Renal cortex interstitium (tissue), 11 donors: ENCODE data around the gene CDCA5. TPM values are rescaled to one million over a fixed set of nuclear protein-coding genes. Genes with fewer than 3 reads are reported as not detected.

ENCODE experiments used
- DNase-seq, 11 donors: peaks; one replicate each; pipeline ENCODE4 v3.0.0-alpha.2; 2013; ENCODE audit warnings: low read depth in 9 of 11, low spot score in 4 of 11; ENCODE audit errors: extremely low read depth in 1 of 11
- polyA plus RNA-seq, 3 donors: library from polyadenylated mRNA; unstranded; fragments of 120-200 nt; gene quantifications; one replicate each; pipeline ENCODE4 v1.2.1, GENCODE V29; 2013; ENCODE audit not compliant: insufficient read length in 3 of 3

The CDCA5 gene
- polyA plus RNA-seq, 3 donors = 16.3 to 24.5 (median 20.1) TPM

DNA sequence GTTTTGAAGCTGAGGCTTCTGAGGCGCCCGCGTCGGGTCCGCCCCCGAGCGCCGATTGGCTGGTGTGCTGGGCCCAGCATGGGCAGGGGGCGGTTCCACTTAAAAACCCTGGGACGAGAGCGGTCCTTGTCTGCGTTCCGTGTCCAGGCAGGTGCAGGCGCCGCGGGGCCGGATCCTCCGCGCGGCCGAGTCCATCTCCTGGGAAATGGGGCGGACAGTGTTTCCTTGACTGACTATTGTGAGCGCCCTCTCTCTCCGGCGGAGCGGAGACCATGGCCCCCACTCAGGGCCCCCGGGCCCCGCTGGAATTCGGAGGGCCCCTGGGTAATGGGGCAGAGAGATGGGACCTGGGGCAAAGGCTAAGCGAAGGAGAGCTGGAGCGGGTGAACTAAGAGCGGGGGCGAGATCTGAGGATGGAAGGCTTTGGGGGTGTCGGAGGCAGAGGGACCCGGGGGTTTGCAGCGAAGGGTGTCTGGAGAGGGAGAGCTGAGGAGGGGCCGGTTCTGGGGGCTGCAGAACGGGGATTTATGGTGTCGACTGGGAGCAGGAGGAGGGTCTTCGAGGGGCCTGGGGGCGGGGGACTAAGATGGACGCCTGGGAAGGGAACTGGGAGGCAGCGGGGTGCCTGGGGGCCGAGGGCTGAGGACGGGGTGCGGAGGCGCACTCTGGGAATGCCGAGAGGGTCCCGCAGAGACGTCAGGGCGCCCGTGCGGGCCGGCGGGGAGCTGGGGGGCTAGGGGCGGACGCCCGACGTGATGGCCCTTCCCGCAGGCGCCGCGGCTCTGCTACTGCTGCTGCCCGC is 28.1 kb upstream of the CDCA5 start, which contains the start of gene TM7SF2:
TM7SF2 (plus strand) TSS at position 129 of the 802 bp plus-strand sequence; CDS start at position 273, 144 bp downstream.
- peak; percentile 64 to 95 (median 88) for DNase-seq

DNA sequence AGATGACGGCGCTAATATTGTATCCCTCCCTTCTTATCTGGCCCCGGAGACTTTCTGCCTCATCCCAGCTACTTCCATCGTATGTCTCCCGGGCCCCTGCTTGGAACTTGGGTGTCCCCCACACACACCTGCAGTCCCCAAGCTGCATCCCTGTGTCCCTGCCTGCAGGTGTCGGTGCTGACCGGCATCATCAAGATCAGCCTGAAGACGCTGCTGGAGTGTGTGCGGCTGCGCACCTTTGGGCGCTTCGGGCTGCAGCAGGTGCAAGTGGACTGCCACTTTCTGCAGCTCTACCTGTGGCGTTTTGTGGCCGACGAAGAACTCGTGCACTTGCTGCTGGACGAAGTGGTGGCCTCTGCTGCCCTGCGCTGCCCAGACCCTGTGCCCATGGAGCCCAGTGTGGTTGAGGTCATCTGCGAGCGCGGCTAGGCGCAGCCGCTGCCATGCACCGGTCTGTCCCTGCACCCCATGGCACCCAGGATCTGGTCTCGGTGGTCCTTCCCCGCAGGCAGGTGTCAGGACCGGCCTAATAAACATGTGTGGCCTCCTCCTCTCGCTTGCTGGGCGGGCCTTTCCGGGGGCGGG is 27.4 kb upstream of the CDCA5 start:
- no peak for DNase-seq

DNA sequence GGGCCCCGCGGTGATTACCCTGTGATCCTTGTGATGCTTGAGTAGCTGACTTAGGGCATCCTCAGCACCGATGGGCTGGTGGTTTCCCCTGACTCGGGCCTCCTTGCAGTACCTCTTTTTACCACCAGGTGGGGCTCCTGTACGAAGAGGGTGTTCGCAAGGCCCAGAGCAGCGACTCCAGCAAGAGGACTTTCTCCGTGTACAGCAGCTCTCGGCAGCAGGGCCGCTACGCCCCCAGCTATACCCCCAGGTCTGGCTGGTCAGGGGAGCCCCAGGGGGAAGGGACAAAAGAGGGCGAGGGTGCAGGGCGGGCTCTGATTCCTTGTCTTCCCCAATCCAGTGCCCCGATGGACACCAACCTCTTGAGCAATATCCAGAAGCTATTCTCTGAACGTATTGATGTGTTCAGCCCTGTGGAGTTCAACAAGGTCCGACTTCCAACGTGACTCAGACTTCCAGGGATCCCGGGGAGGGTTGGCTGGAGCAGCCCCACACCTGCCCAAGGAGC is 26.6 kb upstream of the CDCA5 start:
- DNase-seq = peak in 8 of 11 donors; percentile 60 to 83 (median 69)

- no peak for DNase-seq
These were observed 25.7 kb upstream of the CDCA5 start for GRCh38 chr11:65109231-65110198.

DNA sequence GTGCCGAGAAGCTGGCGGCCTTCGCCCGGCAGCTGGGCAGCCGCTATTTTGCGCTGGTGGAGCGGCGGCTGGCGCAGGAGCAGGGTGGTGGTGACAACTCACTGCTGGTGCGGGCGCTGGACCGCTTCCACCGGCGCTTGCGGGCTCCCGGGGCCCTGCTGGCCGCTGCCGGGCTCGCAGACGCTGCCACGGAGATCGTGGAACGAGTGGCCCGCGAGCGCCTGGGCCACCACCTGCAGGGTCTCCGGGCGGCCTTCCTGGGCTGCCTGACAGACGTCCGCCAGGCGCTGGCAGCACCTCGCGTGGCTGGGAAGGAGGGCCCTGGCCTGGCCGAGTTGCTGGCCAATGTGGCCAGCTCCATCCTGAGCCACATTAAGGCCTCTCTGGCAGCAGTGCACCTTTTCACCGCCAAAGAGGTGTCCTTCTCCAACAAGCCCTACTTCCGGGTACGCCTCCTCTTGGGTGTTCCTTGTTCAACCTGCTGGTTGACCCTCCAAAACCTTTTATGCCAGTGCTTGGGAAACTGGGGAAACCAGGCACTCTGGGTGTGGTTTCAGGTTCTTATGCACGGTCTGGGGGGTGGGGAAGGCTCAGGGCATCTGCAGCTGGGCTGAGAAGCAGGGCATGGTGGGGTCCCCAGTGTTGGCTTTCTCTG is 24.8 kb upstream of the CDCA5 start:
- no peak for DNase-seq

DNA sequence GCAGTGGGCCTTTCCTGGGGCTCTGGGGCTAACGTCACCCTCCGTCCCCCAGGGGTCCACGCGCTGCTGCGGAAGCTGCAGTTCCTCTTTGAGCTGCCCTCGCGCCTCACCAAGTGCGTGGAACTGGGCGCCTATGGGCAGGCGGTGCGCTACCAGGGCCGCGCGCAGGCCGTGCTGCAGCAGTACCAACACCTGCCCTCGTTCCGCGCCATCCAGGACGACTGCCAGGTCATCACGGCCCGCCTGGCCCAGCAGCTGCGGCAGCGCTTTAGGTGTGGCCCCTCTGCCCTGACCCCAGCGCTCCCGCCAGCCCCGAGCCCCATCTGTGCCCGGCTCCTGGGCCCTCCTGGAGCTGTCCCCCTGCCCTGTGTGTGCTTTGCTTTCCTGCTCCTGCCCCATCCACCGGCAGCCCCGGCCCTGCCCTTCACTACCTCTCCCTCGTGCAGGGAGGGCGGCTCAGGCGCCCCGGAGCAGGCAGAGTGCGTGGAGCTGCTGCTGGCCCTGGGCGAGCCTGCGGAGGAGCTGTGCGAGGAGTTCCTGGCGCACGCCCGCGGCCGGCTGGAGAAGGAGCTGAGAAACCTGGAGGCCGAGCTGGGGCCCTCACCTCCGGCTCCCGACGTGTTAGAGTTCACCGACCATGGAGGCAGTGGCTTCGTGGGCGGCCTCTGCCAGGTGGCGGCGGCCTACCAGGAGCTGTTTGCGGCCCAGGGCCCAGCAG is 24.1 kb upstream of the CDCA5 start:
- no peak for DNase-seq

GRCh38 chr11:65107078-65107477 is 23.2 kb upstream of the CDCA5 start:
- DNase-seq = no peak

DNA sequence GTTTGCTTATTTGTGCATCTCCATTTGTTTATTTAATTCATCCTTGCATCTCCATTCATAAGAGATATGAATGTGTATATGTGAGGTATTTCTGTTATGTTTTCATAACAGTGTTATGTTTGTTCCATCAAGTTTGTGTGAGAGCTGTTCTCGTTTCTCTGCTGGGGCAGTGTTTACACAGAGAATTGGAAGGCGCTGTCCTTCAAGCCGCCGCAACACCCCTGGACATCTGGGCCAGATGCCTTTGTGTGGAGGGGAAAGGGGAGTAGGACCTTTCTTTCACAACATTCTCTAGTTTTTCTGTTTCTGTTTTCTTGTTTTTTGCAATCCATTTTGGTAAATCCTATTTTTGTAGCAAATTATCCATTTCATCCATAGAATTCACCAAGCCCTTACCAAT is 20.8 kb upstream of the CDCA5 start:
- no peak for DNase-seq

DNA sequence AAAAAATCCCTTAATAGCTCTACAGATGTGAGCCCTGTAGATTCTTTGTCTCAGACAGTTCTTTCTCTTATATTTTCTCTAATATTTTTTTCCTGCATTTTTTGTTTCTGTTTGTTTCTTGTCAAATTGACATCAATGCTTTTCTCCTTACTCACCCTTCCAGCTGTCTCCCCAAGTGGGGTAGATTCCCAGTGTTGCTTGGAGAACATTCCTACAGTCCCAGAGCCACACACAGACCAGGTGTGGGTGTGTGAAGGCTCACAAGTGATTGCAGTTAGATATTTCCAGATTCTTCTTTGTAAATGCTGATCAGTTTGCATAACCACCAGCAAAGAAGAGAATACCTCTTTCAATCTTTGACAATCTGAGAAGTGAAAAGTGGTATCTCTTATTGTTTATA is 19.6 kb upstream of the CDCA5 start:
- DNase-seq = no peak

GRCh38 chr11:65102142-65103095 is 18.6 kb upstream of the CDCA5 start:
- DNase-seq = no peak

DNA sequence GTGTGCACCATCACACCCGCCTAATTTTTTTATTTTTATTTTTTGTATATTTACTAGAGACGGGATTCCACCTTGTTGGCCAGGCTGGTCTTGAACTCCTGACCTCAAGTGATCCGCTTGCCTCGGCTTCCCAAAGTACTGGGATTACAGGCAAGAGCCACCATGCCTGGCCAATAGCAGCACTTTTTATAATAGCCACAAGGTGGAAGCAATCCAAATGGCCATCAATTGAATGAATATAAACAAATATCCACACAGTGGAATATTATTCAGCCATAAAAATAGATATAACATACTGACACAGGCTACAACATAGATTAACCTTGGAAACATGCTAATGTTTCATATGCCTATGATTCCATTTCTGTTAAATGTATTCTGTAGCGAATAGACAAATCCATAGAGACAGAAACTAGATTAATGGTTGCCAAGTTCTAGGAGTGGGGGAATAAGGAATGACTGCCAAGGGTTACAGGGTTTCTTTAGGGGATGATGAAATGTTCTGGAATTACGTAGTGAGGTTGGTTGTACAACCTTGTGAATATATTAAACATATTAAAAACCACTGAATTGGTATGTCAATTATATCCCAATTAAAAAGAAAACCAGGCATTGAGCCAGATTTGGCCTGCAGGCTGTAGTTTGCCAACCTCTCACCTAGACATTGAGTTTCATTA is 17.0 kb upstream of the CDCA5 start:
- DNase-seq = no peak

- no peak for DNase-seq
These were observed 13.1 kb upstream of the CDCA5 start for GRCh38 chr11:65096926-65097325.

DNA sequence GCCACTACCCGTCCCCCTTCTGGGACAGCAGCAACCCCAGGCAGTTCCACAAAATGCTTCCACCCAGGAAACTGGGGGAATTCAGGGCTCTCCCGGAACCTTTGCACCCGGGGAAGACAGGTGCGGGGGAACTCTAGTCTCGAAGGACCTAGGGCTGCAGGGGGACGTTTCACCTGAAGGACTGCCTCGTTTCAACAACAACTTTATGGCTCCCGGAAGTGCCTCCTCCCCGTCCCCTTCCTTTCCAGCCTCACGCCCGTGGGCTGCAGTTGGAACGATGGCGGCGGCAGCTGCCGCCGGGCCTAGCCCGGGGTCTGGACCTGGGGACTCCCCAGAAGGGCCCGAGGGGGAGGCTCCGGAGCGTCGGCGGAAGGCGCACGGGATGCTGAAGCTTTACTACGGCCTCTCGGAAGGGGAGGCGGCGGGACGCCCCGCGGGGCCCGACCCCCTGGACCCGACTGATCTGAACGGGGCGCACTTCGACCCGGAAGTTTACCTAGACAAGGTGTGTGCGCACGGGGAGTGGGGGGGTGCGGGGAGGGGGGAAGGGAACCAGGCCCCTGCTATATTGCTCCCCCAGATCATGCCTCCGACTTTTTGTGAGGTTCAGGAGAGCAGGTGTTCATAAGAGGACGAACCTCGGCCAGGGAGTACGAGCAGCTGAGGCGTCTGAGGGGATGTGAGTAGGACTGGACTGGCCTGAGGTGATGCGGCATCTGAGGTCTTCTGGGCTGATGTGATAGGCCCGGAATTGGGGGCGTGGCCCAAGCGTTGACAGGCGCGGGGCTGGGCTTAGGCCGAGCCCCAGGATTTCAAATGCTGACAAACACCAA is 12.3 kb upstream of the CDCA5 start, which contains the start of gene VPS51:
VPS51 (plus strand) TSS at position 241 of the 833 bp plus-strand sequence; CDS start at position 278, 37 bp downstream.
- peak in 10 of 11 donors; percentile 80 to 91 (median 84) for DNase-seq

DNA sequence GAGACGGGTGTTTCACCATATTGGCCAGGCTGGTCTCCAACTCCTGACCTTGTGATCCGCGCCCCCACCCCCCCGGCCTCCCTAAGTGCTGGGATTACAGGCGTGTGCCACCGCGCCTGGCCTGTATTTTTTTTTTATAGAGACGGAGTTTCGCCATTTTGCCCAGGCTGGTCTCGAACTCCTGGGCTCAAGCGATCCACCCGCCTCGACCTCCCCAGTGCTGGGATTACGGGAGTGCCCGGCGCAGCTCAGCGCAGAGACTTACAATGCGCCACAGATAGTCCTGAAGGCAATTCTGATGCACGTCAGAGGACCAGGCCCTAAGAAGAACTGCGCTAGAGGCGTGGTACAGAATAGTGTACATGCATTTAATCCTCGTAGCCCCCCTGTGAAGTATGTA is 11.6 kb upstream of the CDCA5 start:
- DNase-seq = no peak

DNA sequence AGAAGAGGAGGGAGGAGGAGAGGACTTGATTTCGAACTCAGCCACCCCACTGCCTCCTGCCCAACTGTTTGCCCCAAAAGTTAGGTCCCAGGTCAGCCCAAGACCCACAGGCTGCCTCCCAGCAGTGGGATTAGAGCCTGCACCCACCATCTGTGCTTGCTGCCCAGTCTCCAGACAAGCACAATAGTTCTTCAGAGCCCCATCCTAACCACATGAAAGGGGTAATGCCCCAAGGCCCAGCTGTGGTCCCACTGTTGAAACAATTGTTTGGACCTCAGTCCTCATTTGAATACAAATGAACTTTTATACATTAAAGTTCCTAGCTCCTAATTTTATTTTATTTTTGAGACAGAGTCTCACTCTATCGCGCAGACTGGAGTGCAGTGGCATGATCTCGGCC is 6.8 kb upstream of the CDCA5 start:
- DNase-seq = no peak

DNA sequence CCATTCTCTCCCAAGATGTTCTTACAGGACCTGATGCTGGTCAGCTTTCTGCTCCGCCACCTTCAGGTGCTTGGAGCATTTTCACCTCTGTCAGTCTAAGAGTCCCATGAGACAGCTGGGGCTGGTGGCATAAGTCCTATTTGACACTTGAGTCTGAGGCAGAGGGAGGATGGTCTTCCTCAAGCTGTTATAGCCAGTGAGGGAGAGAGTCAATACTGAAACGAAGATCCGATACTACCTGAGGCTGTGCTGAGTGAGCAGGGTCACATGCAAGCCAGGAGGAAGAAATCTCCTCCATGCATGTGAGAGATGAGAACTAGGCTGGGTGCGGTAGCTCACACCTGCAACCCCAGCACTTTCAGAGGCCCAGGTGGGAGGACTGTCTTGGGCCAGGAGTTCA is 5.8 kb upstream of the CDCA5 start:
- no peak for DNase-seq
